HG03139 (cell line): ENCODE data around the gene UQCRC1.

Experiments
- ATAC-seq: cut with Tn5 transposase; IDR thresholded peaks from one replicate; pipeline ENCODE4 v1.9.1; 2021; ENCODE audit not compliant: unreplicated experiment

Gene UQCRC1

DNA sequence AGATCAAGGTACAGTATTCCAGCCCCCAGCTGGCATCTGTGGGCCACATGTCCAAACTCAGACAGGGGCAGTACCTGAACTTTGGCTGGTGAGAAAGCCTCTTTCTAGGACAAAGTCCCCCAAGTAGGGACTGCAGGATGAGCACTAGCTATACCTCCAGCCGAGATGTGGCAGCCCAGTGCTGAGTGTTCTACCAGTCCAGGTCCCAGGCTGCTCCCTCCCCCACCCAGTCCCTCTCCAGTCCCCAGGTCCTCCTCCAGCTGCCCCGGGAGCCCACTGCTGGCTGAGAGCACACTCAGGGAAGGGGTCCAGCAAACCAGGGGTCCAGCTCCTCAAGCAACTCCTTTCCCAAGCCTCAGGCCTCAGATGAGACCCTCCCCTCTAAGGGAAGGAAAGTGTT is 24.3 kb upstream of the UQCRC1 start:
- no peak for ATAC-seq

DNA sequence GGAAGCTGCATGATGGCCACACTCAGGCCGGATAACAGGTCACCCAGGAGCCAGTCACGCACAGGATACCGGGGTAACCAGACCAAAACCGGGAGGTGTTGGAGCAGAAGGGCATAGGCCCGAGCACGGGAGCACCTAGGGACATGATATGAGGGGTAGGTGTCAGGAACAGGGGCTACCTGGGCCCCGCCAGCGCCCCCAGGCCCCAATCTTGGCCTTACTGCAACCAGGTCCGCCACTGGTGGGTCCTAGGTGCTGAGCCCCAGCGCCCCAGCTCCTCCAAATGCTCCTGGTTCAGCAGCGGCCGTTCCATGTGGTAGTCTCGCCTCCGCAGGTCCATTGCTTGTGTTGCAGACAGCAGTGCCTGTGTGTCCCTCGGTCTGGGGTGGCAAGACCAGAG is 23.8 kb upstream of the UQCRC1 start:
- ATAC-seq: no peak

DNA sequence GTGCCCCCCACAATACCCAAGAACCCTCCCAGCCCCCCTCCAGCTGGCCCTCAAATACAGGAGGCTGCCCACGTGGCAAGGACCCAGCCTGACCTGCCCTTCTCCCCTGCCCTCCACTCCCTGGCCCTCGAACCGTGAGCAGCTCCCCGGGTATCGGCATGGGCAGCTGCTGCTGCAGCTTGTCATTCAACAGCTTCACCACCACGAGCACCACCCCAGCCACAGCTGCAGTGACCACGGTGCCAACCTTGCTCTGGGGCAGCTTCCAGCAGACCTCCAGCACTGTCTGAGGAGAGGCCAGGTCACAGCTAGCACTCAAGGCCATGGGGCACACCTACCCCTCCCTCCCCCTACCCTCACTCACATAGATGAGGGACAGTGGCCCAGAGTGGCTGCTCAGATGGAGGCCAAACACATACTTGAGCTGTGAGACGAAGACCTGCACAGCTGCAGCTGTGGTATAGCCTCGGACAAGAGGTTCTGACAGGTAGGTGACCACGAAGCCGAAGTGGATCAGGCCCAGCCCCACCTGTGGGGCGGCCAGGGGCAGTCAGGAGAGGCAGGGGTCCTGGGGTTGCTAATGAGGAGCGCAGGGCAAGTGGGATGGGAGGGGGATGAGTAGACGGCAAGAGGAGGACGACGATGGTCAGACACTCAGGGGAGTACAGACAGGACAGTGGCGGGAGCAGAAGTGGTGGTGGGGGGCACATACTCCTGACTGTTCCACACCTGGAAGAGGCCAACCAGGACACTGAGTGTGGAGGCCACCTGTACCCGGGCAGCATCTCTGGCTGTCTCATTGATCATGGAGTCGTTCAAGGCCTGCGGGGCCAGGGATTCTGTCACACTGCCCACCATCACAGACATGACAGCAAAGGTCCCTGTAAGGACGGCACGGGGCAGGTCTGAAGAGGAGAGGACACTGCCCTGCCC is 22.3 kb upstream of the UQCRC1 start:
- no peak for ATAC-seq

DNA sequence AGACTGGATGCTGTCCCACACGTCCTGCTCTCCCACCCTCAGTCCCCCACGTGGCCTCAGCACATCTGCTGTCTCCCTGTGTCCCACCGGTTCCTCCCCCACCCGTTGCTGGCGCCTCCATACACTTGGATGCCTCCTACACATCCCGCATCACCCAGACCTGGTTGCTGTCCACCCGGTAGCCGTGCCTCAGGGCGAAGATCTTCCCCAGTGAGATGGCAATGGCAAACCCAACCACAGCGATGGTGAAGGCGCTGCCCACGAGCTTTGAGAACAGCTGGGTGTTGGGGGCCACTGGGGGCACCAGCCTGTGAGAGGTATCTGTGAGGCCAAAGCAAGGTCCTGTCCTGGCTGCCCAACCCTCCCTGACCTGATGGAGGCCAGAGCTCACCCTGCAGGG is 21.4 kb upstream of the UQCRC1 start:
- no peak for ATAC-seq

DNA sequence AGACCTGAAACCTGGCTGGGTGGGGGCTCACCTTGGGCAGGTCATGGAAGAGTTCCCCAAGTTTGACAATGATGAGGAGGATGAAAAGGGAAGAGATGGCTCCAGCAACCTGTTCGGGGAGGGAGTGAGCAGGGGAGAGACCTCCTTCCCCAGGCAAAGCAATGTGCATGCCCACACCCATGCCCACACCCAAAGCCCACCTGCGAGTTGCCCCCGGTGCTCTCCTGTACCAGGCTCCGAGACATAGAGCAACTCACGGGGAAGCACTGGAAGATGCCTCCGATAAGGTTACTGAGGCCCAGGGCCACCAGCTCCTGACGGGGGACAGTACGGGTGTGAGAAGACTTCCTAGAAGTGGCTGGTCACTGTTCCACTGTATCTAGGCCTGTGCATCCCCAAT is 21.0 kb upstream of the UQCRC1 start:
- ATAC-seq: no peak

DNA sequence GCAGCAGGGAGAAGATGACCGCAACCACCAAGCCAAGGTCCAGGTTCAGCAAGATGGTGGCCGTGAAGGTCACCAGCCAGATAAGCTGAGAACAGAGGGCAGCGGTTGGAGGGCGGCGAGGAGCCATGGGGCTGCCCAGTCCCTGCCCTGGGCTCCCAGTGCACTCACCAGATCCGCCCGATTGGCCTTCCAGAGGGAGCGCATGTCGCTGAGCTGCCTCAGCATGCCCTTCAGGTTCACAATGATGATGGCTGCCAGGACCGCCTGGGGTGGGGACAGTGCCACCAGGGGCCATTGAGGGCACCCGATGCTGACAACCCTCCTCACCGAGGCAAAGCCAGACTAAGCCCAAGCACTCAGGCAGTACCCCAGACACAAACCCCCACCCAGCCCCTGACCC is 20.4 kb upstream of the UQCRC1 start:
- no peak for ATAC-seq

DNA sequence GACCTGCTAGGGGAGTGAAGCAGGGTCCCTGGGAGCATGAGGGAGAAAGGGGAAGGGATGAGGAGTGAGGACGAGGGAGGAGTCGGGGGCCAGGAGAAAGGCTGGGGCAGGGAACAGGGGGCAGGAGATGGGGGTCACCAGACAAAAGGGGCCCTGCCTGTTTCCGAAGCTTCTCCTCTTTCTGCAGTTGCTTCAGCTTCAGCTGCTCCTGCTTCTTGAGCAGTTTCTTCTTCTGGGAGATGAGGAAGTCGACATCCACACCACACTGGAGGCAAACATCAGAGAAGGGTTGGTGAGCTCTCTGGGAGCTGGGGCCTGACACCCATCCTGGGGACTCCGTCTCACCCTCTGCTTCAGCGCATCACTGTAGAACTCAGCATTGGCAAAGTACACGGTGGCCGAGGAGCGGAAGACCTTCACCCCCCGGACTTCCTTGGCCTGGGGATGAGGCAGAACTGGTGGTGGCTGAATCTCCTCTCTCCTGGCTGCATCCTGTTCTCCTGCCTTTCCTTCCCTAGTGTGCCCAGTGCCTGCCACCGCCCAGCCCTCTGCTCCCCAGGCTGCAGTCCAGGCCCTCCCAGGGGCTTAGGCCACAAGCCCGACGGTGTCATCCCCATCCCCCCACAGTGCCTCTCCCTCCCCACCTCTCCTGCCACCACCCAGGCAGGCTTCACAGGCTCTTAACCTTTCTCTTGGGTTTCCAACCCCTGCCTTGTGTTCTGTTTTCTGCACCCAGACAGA is 19.0 kb upstream of the UQCRC1 start:
- ATAC-seq: no peak

DNA sequence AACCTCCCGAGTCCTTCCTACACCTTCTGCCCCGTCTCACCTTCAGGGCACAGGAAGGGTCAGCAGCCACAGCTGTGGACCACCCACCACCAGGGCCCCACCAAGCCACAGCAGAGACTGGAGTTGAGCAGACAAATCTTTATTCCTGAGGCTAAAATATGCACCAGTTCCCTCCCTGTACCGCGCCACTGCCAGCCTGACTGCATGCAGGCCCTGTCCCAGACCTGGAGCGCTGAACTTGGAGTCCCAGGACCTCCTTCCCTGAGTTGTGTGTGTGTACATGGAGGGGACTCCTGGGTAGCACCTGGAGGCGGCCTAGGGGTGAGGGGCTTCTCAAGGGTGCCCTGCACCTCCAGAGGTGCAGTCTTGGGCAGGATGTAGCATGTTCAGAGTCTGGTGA is 16.2 kb upstream of the UQCRC1 start:
- ATAC-seq: no peak

DNA sequence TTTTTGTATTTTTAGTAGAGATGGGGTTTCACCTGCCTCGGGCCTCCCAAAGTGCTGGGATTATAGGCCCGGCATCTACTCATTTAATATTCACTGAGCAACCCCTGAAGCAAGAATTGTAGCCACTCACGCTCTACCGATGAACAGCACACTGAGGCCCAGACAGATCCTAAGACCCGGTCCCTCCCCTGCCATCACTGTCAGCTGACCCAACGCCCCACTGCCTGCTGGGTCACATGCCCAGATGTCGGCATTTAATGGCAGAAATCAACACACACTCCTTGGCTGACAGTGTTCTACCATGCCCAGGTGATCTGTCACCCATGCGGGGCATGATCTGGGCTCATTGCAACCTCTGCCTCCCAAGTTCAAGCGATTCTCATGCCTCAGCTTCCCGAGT is 15.3 kb upstream of the UQCRC1 start:
- ATAC-seq: no peak

DNA sequence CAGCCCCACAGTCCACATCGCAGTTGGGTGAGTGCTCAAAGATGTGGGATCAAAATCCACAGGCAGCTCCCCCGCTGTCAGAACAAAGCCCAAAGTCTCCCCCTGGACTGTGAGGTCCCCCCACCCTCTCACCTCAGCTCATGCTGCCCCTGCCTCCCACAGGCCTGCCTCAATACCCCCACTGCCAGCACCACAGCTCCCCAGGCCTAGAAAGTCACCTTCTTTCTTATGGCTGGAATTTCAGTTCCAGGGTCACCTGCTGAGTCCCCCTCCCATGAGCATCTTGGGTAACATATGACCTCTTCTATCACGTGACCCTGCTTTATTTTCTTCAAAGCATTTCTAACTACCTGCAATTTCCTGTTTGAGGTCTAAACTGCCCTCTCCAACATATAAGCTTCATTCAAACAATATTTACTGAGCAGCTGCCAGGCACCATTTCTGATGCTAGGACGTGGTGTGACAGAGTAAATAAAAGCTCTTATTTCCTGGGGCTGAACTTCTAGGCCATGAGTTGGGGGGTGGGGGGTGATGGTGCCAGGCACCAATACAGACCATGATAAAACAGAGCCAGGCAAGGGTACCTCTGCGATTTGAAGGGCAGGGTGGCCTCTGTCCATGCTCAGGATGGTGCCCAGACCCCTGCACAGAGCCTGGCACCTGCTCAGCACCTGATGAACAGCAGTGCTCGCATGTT is 14.6 kb upstream of the UQCRC1 start:
- ATAC-seq: no peak

DNA sequence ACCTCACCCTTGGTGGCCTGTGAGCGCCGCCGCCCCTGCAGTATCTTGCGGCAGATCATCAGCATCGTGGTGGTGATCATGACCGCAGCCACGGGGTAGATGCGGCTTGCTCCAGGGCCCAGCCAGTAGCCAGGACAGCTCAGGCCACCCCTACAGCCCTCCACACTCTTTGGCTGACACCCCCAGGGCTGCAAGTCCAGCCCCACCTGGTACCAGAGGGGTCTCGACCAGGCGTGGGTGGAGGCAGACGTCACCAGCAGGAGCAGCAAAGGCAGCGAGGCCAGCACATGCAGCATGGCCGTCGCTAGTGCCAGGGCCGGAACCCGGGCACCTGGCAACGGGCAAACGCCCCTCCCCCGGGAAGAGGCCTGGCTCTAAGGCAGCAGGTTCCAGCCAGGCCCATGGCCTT is 12.0 kb upstream of the UQCRC1 start, which contains the start of gene TMEM89:
Gene TMEM89 (minus strand): TSS at position 309 of the 409 bp plus-strand sequence. CDS start 13 bp downstream, at position 296.
- ATAC-seq: no peak

DNA sequence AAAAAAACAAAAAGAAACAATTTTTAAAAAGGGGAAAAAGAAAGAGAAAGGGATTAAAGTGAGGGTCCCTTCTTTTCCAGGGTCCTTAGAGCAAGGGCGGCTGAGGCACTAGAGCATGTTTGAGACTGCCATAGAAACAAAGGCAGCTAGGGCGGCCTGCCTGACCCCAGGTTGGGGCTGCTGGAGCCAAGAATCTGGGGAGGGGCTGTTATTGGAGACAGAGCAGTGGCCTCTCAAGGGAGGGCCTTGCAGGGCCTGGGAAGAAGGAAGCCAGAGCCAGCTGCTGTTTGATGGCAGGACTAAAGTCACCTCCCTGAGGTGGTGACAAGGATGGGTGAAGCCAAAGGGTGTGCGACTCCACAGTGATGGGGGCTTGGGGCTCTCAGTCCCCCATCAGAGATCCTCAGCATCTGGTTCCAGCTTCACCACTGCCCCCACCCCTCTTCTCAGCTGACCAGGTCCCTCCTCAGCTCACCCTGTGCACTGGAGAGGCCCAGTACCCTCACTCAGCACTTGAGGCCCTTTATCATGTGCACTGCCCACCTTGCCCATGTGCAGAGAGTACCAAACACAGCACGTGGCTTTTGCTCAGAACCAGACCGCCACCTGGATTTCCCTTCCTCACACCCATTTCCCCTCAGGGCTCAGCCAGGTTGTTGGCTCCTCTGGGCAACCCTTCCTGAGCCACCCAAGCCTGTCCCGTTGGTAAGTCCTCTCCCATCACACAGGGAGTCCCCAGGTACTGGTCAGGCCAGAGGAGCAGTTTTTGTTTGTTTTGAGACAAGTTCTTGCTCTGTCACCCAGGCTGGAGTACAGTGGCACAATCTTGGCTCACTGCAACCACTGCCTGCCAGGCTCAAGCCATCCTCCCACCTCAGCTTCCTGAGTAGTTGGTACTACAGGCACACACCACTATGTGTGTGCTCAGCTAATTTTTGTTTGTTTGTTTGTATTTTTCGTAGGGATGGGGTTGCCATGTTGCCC is 10.4 kb upstream of the UQCRC1 start:
- no peak for ATAC-seq

DNA sequence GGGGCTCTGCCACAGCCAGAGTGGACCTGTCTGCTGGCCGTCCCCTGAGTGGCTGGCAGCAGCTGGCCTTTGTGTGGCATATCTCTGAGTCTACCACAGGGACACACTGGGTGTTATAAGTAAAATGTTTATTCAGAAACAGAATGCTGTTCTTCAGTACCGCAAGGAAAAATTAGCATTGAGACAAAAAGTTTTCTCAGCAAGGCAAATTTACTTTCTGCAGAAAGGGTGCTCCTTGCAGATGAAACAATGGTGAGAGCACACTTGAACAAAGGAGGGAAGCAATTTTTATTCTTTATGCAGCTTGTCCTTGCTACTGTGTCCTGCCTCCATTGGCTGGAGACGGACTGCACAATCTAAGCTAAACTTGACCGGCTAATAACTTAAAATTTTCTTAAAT is 8.1 kb upstream of the UQCRC1 start:
- no peak for ATAC-seq

DNA sequence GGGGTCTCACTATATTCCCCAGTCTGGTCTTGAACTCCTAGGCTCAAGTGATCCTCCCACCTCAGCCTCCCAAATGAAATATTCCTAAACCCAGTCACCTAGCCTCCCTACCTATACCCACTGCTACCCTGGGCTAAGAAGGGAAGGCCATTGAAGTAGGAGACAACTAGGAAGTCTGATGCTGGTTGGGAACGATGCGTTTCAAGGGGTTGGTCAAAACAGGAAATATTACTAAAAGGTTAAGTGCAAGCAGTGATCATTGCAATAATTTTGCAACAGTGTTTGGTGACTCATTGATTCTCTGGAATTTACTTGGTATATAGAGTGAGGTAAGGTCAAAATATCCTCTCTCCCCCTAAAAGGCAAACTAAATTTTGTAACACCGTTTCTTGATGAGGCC is 4.6 kb upstream of the UQCRC1 start:
- no peak for ATAC-seq

DNA sequence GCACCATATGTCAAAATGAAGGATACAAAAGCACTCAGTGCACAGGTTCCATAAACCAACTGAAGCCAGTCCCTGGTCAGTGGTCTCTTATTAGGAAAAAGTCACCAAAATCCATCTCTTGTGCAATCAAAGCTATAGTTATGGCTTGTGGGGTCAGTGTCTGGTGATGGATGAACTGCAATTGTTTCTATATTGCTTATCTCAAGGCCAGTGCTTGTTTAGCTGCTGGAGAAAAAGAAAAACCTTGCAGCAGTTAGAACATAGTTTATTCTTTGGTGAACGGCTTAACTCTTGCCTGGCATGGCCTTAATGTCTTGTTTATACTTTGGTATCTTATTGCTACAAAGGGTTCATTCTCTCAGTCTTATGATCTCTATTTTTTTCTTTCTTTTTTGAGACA is 2.9 kb upstream of the UQCRC1 start:
- no peak for ATAC-seq

DNA sequence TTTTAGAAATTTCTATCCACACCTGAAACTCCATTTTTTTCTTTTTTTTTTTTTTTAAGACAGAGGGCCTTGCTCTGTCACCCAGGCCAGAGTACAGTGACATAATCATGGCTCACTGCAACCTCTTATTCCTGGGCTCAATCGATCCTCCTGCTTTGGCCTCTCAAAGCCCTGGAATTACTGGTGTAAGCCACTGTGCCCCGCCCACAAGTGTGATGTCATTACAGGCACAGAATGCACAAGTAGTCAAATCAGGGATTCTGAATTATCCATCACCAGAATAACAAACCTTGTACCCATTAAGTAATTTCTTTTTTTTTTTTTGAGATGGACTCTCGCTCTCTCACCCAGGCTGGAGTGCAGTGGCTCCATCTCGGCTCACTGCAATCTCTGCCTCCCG is 1.9 kb downstream of the UQCRC1 start:
- ATAC-seq: no peak

DNA sequence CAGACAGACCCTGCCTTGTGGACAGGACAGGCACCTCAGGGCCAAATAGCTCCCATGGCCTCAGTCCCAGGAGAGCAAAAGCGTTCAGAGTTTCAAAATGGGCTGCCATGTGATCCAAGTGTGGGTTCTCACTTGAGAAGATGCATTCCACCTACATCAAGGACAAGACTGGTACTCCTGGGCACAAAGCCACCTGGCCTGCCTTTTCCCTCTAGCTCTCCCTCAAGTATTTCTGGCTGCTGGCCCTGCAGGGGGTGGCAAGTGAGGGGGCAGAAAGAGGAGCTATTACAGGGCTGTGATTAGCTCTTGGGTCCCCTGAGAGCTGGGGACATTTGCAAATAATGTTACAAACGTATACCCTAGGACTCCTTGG is 7.8 kb downstream of the UQCRC1 start:
- no peak for ATAC-seq

DNA sequence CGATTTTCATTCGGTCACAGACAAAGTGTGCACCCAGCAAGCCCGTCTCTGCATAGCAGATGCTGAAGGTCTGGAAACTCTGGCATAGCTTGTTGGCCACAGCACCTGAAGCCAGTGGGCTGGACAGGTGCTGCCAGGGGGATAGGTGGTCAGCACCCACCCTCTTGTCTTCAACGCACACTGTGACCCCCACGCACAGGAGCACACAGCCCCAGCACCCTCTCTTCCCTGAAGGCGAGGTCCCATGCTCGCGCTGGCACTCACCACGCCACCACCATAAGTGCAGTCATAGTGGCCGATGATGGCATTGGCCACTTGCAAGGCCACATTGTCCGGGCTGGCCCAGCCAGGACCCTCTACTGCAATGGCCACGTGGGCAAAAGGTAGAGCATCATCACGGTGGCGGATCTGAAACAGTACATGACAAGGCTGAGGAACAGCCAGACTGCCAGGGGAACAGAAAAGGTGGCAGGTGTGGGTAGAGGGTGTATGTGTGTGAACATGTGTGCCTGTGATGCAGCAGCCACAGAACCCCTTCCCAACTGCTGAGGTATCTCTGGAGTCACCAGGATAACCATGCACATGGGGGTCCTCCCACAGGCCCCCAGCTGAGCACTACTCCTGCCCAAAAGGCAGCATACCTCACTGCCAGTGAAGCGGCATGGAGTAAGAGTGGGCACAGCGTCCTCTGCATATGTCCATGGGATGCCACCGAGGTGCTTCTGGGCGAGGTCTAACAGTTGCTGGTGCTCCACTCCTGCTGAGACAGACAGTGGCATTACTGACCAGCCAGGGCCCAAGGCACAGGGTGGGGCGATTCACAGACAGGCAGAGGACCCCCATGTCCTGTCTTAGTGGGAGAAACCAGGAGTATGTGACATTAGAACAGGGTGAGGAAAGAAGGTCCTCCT is 8.5 kb downstream of the UQCRC1 start:
- ATAC-seq: no peak

DNA sequence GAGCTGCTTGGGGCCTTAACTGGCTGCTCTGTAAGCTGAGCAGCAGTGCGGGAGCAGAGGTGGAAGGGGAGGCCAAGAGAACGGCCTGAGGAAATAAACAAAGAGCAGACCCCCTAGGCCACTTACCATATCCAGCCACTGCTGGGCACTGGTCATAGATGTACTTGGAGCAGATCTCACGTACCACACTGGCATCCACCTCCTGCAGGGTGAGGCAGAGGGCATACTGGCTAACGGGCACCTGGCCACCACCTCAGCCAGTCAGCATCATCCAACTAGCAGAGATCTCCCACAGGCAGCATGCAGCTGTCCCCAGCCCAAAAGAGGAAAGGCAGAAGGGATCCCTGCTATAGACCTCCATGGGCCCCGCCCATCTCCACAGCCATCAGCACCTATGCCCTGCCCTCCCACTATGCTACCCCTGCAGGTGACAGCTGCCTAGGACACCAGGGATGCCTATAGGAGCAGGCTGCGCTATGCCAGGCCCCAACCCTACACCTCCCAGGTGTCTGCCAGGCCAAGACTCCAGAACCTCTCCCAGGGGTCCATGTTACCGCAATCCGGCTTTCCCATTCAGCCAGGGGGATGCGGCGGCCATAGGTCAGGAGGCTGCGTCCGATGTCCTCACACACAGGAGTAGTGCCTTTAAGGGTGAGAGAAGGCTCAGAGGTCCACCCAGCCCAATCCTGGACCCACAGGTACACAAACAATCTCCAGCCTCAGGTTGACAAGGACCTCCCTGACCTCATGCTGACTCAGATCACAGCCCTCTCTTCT is 9.7 kb downstream of the UQCRC1 start:
- no peak for ATAC-seq
